Right lobe of liver (tissue), 6 donors: ENCODE data around the gene NECAB2. TPM values are rescaled to one million over a fixed set of nuclear protein-coding genes. Genes with fewer than 3 reads are reported as not detected.

Source experiments
- ATAC-seq, 4 donors: fragments of 200-7000 bp; cut with Tn5 transposase; one replicate each; pipeline ENCODE4 v1.9.1; 2020; ENCODE audit warnings: mild to moderate bottlenecking in 4 of 4, moderate library complexity in 4 of 4
- DNase-seq, 3 donors: peaks; one replicate each; pipeline ENCODE4 v3.0.0-alpha.2; 2020
- H3K27ac ChIP-seq, 3 donors: fragments of 200-600 bp; one replicate each; pipeline ENCODE4 v1.8.0; 2022
- H3K27me3 ChIP-seq, 2 donors: fragments of 200-600 bp; one replicate each; pipeline ENCODE4 v1.8.0; 2022
- H3K36me3 ChIP-seq, 4 donors: fragments of 200-600 bp; sonication (generic) in 1 of 4; one replicate each; pipeline versions ENCODE4 v1.5.1 to v1.8.0; 2017 to 2022; ENCODE audit warnings: control low read depth in 1 of 4
- H3K4me1 ChIP-seq, 4 donors: fragments of 200-600 bp; sonication (generic) in 1 of 4; one replicate each; pipeline versions ENCODE4 v1.5.1 to v1.8.0; 2017 to 2022; ENCODE audit warnings: control low read depth in 1 of 4
- H3K4me3 ChIP-seq, 3 donors: fragments of 200-600 bp; one replicate each; pipeline ENCODE4 v1.8.0; 2022
- H3K9me3 ChIP-seq, 4 donors: fragments of 200-600 bp; sonication (generic) in 1 of 4; one replicate each; pipeline versions ENCODE4 v1.5.1 to v1.8.0; 2017 to 2022; ENCODE audit warnings: control low read depth in 1 of 4
- CTCF ChIP-seq, 4 donors: fragments of 200-600 bp in 3 of 4; fragments of 450-650 bp in 1 of 4; IDR thresholded peaks; one replicate each; pipeline versions ENCODE4 v1.5.1 to v1.8.0; 2016 to 2022; ENCODE audit warnings: antibody characterized with exemption in 4 of 4, mild to moderate bottlenecking in 2 of 4
- POLR2A ChIP-seq: fragments of 450-650 bp; IDR thresholded peaks from one replicate; pipeline ENCODE4 v1.6.1; 2017; ENCODE audit warnings: antibody characterized with exemption, mild to moderate bottlenecking
- WGBS: methylation state at CpG from one replicate; pipeline ENCODE4 v1.1.6; 2018; ENCODE audit warnings: low coverage, low lambda C conversion rate; ENCODE audit not compliant: insufficient coverage; ENCODE audit errors: missing lambda C conversion rate; 5-methylcytosine and 5-hydroxymethylcytosine counted together
- intact Hi-C, 2 donors: fragments of 100-400 bp; cut with DNase I; formaldehyde crosslinking; loops; one replicate each; pipeline versions ENCODE4 v1.11.2 to v1.14.1; 2022
- total RNA-seq, 6 experiments: library from RNA; depleted of rRNA in 2 of 6; stranded (reverse); fragments of >200 nt in 2 of 6; fragmentation: NEBNext Ultra II Directional in 3 of 6; extraction: Animal tissue kit (Norgen Biotek cat#: 25700) in 3 of 6; gene quantifications; one replicate each; pipeline versions ENCODE4 v1.1.0 to v1.2.4, GENCODE V29; 2016 to 2023
- donor health status: DM: no; HTN: yes; CAD: no.
- donor health status: DM: no; HTN: no; CAD: no.
- donor health status: DM: no; HTN: no; CAD: no.
- donor health status: DM: no; HTN: yes; CAD: no.
- donor health status: DM: no; HTN: yes; CAD: no.

Gene NECAB2
- total RNA-seq, 6 experiments from 2014 or later, result 0.56 to 26.8 (median 7.1) TPM

GRCh38 chr16:84045818-84046470 is 77.9 kb downstream of the NECAB2 start:
- TF ChIP-seq CTCF (IDR thresholded peaks at IDR 0.05), result no peak
- no peak for TF ChIP-seq POLR2A
- Histone ChIP-seq H3K27me3 (no peaks in the 10 kb centered on the region), H3K27ac (no peak overlapping the region), H3K4me1 (no peaks in the 10 kb centered on the region), H3K4me3 (no peak overlapping the region), H3K36me3 (no peaks in the 10 kb centered on the region), H3K9me3 (no peaks in the 10 kb centered on the region)
- no peak for ATAC-seq
- WGBS, result 85% methylated on average over 10 of the region's 19 CpGs
- intact Hi-C loops, result loop anchor here (10.0 kb wide), 2 partner anchors 121 to 221 kb away; no protein-coding TSS in a partner anchor
- DNase-seq, result peak in 1 of 3 donors; percentile 44

GRCh38 chr16:84047206-84047605 is 79.2 kb downstream of the NECAB2 start:
- no peaks in the 10 kb centered on the region for H3K36me3 ChIP-seq
- intact Hi-C loops, result loop anchor here (10.0 kb wide), 2 partner anchors 122 to 222 kb away; no protein-coding TSS in a partner anchor
- H3K4me1 ChIP-seq, result no peaks in the 10 kb centered on the region
- no peak for DNase-seq
- 85% methylated on average over 6 of the region's 6 CpGs for WGBS
- H3K4me3 ChIP-seq, result no peak overlapping the region
- no peak for ATAC-seq
- no peak overlapping the region for H3K27ac ChIP-seq
- no peak for TF ChIP-seq POLR2A
- no peak for TF ChIP-seq CTCF (IDR thresholded peaks at IDR 0.05)
- H3K9me3 ChIP-seq, result no peaks in the 10 kb centered on the region
- no peaks in the 10 kb centered on the region for H3K27me3 ChIP-seq

GRCh38 chr16:84047626-84048025 is 79.6 kb downstream of the NECAB2 start:
- TF ChIP-seq CTCF (IDR thresholded peaks at IDR 0.05) (no peak), POLR2A (no peak)
- intact Hi-C loops, result loop anchor here (10.0 kb wide), 2 partner anchors 123 to 223 kb away; no protein-coding TSS in a partner anchor
- Histone ChIP-seq H3K27me3 (no peaks in the 10 kb centered on the region), H3K36me3 (peaks cover 0 to under 1% (median 0%) of the 10 kb centered on the region in 4 donors), H3K27ac (no peak overlapping the region), H3K9me3 (no peaks in the 10 kb centered on the region), H3K4me3 (no peak overlapping the region), H3K4me1 (no peaks in the 10 kb centered on the region)
- DNase-seq, result peak in 1 of 3 donors; percentile 27
- 94% methylated on average over 3 of the region's 6 CpGs for WGBS
- peak in 1 of 4 donors; percentile 7 for ATAC-seq

GRCh38 chr16:84048270-84048669 is 80.2 kb downstream of the NECAB2 start:
- Histone ChIP-seq H3K36me3 (peaks cover 0 to 7% (median under 1%) of the 10 kb centered on the region in 4 donors), H3K9me3 (no peaks in the 10 kb centered on the region), H3K4me3 (no peak overlapping the region), H3K4me1 (no peaks in the 10 kb centered on the region), H3K27ac (no peak overlapping the region), H3K27me3 (no peaks in the 10 kb centered on the region)
- WGBS, result 67% methylated on average over 7 of the region's 7 CpGs
- intact Hi-C loops, result loop anchor here (10.0 kb wide), 2 partner anchors 123 to 223 kb away; no protein-coding TSS in a partner anchor
- ATAC-seq (peak in 3 of 4 donors; percentile 29 to 47 (median 40)), DNase-seq (peak in 1 of 3 donors; percentile 37)
- TF ChIP-seq CTCF (IDR thresholded peaks at IDR 0.05), result peak in 2 of 4 donors; percentile 10 to 19
- no peak for TF ChIP-seq POLR2A
